ENCODE measurements around the gene OR1F1. TPM values are rescaled to one million over a fixed set of nuclear protein-coding genes. Genes with fewer than 3 reads are reported as not detected.

The OR1F1 gene
- total and polyA plus RNA-seq, 9 of the 15 experiments (the other 6 are each of a cell fraction or from before 2014, with no cell fraction given) = 0.15 to 0.61 (median 0.35) TPM; not detected in 3

DNA sequence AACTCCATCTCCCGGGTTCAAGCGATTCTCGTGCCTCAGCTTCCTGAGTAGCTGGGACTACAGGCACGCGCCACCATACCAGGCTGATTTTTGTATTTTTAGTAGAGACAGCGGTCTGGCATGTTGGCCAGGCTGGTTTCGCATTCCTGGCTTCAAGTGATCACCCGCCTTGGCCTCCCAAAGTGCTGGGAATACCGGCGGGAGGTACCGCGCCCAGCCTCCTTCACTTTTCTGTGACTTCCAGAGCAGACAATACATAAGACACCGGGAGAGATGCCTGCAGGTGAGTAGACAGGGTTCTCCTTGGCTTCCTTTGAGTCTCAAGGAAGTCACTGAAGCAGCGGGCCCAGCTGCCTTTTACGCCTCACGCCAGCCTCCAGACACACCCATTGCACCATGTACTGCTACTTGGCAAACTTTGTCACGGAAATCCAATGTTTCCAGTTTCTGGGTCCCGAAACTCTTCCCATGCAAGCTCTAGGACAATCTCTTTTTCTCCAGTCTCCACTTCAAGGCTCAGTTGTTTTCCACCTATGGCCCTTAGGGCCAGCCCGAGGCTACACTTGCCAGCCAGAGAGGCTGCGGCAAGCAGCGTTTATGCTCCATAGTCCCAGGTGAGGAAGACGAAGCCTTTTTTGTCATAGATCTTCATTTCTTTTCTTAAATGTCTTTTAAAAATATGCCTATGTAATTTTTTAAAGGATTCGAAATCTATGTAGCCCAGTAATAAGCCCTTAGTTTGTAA, 886 bp upstream of the OR1F1 start:
- ChIA-PET CTCF (ENCODE audit: low intra/inter-chr PET ratio) (no interaction called here), POLR2A (interaction anchor here (0.6 kb wide), 2 partner anchors 58 to 366 kb away, joined by 3 read pairs; no protein-coding TSS in a partner anchor)
- peak overlapping the region in 1 of 2 experiments; percentile 67; a peak in 1 of 4 replicates for H3K9ac ChIP-seq (ENCODE audit: insufficient read depth in 1 of 2, low read depth in 2 of 2, low read length in 2 of 2)
- WGBS (ENCODE audit: insufficient coverage, low coverage, missing lambda C conversion rate) = 69% methylated on average over 23 of the region's 23 CpGs
- DNase-seq (ENCODE audit: extremely low read depth in 1 of 4, low spot score in 3 of 4) (no peak), ATAC-seq (no peak), FAIRE-seq (no peak)
- peaks cover 23 to 56% of the 10 kb centered on the region in 2 experiments for H3K4me1 ChIP-seq (replicated peaks in 1 of 2; ENCODE audit: control insufficient read depth in 2 of 2, insufficient read depth in 2 of 2, low read length in 2 of 2)
- intact Hi-C loops (cut with micrococcal nuclease) (loop anchor here (5.0 to 10.0 kb wide), 2 partner anchors 270 to 318 kb away; partner anchors contain the start of gene CLUAP1), in situ Hi-C loops (cut with MboI) (no loop called here)
- BruUV-seq (replicated peaks) = no TSS peak
- H3K27me3 ChIP-seq (ENCODE audit: control insufficient read depth in 2 of 2, insufficient read depth in 2 of 2, low read length in 2 of 2) = no peaks in the 10 kb centered on the region
- no peaks in the 10 kb centered on the region for H4K20me1 ChIP-seq (replicated peaks; ENCODE audit: control insufficient read depth, insufficient read depth, low read length)
- H3K27ac ChIP-seq (ENCODE audit: extremely low read depth, low read depth, low read length) = no peak overlapping the region
- peak overlapping the region; percentile 65; the same call in 1 of the 2 replicates for H2AFZ ChIP-seq (ENCODE audit: low read depth, low read length)
- no peaks in the 10 kb centered on the region for H3K79me2 ChIP-seq (ENCODE audit: control insufficient read depth, insufficient read depth, low read length)
- no peaks in the 10 kb centered on the region for H3K9me3 ChIP-seq (replicated peaks; ENCODE audit: control insufficient read depth, insufficient read depth, low read depth, low read length)
- no peaks in the 10 kb centered on the region for H3K36me3 ChIP-seq (ENCODE audit: control insufficient read depth, insufficient read depth, low read length)
- H3K4me2 ChIP-seq (ENCODE audit: insufficient read depth, low read length) = peak overlapping the region; percentile 99
- H3K9me1 ChIP-seq (ENCODE audit: control insufficient read depth, insufficient read depth, low read length) = no peaks in the 10 kb centered on the region
- H3K4me3 ChIP-seq = peak overlapping the region; percentile 55
- TF ChIP-seq ZNF133 (CRISPR knock-in tag; IDR thresholded peaks at IDR 0.05) (no peak), ZNF239 (CRISPR knock-in tag; IDR thresholded peaks at IDR 0.05) (no peak), PTTG1 (tag; IDR thresholded peaks at IDR 0.05; ENCODE audit: low read depth) (no peak), PHTF2 (CRISPR knock-in tag; IDR thresholded peaks at IDR 0.05) (no peak), PHF8 (IDR thresholded peaks at IDR 0.05; ENCODE audit: borderline replicate concordance, low read length) (no peak), GABPB1 (CRISPR knock-in tag; IDR thresholded peaks at IDR 0.05) (no peak), NR1H2 (CRISPR knock-in tag; IDR thresholded peaks at IDR 0.05) (no peak), MAFG (tag; conservative IDR thresholded peaks at IDR 0.05) (no peak), NFATC3 (IDR thresholded peaks at IDR 0.05) (no peak), KDM4B (IDR thresholded peaks at IDR 0.05; ENCODE audit: borderline replicate concordance in 2 of 2, low read depth in 1 of 2) (no peak), MTA1 (IDR thresholded peaks at IDR 0.05; ENCODE audit: borderline replicate concordance) (no peak), TFE3 (CRISPR knock-in tag; IDR thresholded peaks at IDR 0.05) (no peak), SMARCC2 (IDR thresholded peaks at IDR 0.05; ENCODE audit: low read depth) (no peak), NFXL1 (CRISPR knock-in tag; IDR thresholded peaks at IDR 0.05) (no peak), TAF15 (IDR thresholded peaks at IDR 0.05; ENCODE audit: low read depth, low read length) (no peak), ZBTB8A (IDR thresholded peaks at IDR 0.05; ENCODE audit: partially characterized antibody) (no peak)
- TF ChIP-seq, protein P1, sequence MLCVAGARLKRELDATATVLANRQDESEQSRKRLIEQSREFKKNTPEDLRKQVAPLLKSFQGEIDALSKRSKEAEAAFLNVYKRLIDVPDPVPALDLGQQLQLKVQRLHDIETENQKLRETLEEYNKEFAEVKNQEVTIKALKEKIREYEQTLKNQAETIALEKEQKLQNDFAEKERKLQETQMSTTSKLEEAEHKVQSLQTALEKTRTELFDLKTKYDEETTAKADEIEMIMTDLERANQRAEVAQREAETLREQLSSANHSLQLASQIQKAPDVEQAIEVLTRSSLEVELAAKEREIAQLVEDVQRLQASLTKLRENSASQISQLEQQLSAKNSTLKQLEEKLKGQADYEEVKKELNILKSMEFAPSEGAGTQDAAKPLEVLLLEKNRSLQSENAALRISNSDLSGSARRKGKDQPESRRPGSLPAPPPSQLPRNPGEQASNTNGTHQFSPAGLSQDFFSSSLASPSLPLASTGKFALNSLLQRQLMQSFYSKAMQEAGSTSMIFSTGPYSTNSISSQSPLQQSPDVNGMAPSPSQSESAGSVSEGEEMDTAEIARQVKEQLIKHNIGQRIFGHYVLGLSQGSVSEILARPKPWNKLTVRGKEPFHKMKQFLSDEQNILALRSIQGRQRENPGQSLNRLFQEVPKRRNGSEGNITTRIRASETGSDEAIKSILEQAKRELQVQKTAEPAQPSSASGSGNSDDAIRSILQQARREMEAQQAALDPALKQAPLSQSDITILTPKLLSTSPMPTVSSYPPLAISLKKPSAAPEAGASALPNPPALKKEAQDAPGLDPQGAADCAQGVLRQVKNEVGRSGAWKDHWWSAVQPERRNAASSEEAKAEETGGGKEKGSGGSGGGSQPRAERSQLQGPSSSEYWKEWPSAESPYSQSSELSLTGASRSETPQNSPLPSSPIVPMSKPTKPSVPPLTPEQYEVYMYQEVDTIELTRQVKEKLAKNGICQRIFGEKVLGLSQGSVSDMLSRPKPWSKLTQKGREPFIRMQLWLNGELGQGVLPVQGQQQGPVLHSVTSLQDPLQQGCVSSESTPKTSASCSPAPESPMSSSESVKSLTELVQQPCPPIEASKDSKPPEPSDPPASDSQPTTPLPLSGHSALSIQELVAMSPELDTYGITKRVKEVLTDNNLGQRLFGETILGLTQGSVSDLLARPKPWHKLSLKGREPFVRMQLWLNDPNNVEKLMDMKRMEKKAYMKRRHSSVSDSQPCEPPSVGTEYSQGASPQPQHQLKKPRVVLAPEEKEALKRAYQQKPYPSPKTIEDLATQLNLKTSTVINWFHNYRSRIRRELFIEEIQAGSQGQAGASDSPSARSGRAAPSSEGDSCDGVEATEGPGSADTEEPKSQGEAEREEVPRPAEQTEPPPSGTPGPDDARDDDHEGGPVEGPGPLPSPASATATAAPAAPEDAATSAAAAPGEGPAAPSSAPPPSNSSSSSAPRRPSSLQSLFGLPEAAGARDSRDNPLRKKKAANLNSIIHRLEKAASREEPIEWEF (CRISPR knock-in tag; IDR thresholded peaks at IDR 0.05) = no peak
